ENCODE results near the gene DOCK1. TPM values are rescaled to one million over a fixed set of nuclear protein-coding genes. Genes with fewer than 3 reads are reported as not detected.

Gene DOCK1
- total RNA-seq, 6 experiments from 2014 or later, result 50.6 to 59.9 (median 54.7) TPM

- Mint-ChIP-seq H3K4me3 (no peak overlapping the region), H3K27me3 (ENCODE audit: insufficient read depth) (no peaks in the 10 kb centered on the region; the same call in none of the 2 replicates), H3K9me3 (no peaks in the 10 kb centered on the region), H3K4me1 (ENCODE audit: low read depth) (peaks cover 26% of the 10 kb centered on the region), H3K36me3 (ENCODE audit: low read depth) (peaks cover 59% of the 10 kb centered on the region), H3K27ac (peak overlapping the region; percentile 50; the same call in 1 of the 2 replicates)
- TF ChIP-seq CTCF (IDR thresholded peaks at IDR 0.05), result no peak
- no peak for DNase-seq
These were observed 135.5 kb downstream of the DOCK1 start for GRCh38 chr10:127040756-127041155.

DNA sequence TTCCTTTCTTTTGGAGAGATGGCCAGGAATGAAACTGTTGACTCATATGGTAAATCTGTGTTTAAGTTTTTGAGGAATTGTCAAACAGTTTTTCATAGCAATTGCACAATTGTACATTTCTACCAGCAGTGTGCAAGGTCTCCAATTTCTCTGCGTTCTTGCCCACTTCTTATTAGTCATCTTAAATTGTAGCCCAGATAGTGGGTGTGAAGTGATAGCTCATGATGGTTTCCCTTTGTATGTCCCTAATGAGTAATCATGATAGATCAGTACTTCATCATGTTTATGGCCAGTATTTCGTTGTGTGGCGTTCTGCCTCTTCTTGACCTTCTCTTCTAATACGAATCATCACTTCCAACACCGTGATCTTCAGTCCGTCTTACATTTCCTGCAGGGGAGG is 136.3 kb downstream of the DOCK1 start:
- peaks cover 58% of the 10 kb centered on the region for H3K36me3 Mint-ChIP-seq (ENCODE audit: low read depth)

DNA sequence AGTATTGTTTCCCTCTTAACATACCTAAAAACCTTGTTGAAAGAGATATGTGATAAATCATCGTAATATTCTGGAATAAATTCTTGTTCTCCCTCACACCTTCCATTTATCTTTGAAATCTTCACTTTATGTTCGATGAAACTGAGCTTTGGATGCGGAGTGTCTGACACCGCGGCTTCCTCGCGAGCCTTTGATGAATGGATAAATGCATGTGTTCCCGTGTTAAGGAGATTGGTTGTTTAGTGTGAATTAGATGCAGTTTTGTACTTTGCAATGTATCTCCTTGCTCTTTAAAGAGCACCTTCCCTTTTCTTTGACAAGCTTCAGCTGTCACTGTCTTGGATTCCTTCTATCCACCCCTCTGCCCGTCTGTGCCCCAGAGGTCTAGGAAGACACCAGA is 138.1 kb downstream of the DOCK1 start:
- peaks cover 42% of the 10 kb centered on the region for H3K4me1 Mint-ChIP-seq (ENCODE audit: low read depth)
- TF ChIP-seq CTCF (IDR thresholded peaks at IDR 0.05), result no peak
- H3K27ac Mint-ChIP-seq, result no peak overlapping the region
- DNase-seq, result no peak
- H3K27me3 Mint-ChIP-seq (ENCODE audit: insufficient read depth), result peaks cover 1% of the 10 kb centered on the region; the same call in 1 of the 2 replicates
- no peak overlapping the region for H3K4me3 Mint-ChIP-seq
- no peaks in the 10 kb centered on the region for H3K9me3 Mint-ChIP-seq
- H3K36me3 Mint-ChIP-seq (ENCODE audit: low read depth), result peaks cover 57% of the 10 kb centered on the region

More for the DNA sequence above, 136.3 kb downstream of the DOCK1 start:
- peak; percentile 21; the same call in 1 of the 2 replicates for TF ChIP-seq CTCF (IDR thresholded peaks at IDR 0.05)
- no peaks in the 10 kb centered on the region; the same call in 1 of the 2 replicates for H3K27me3 Mint-ChIP-seq (ENCODE audit: insufficient read depth)
- peak overlapping the region; percentile 10 for H3K4me3 Mint-ChIP-seq
- DNase-seq, result peak; percentile 88
- peaks cover 27% of the 10 kb centered on the region for H3K4me1 Mint-ChIP-seq (ENCODE audit: low read depth)
- peak overlapping the region; percentile 50 for H3K27ac Mint-ChIP-seq
- H3K9me3 Mint-ChIP-seq, result no peaks in the 10 kb centered on the region

- TF ChIP-seq CTCF (IDR thresholded peaks at IDR 0.05), result no peak
- peaks cover 51% of the 10 kb centered on the region for H3K36me3 Mint-ChIP-seq (ENCODE audit: low read depth)
- no peak for DNase-seq
- H3K4me1 Mint-ChIP-seq (ENCODE audit: low read depth), result peaks cover 42% of the 10 kb centered on the region
- no peaks in the 10 kb centered on the region for H3K9me3 Mint-ChIP-seq
- no peak overlapping the region for H3K27ac Mint-ChIP-seq
- H3K27me3 Mint-ChIP-seq (ENCODE audit: insufficient read depth), result peaks cover 1% of the 10 kb centered on the region; the same call in 1 of the 2 replicates
- no peak overlapping the region for H3K4me3 Mint-ChIP-seq
These were observed 139.0 kb downstream of the DOCK1 start for GRCh38 chr10:127044186-127044585.

DNA sequence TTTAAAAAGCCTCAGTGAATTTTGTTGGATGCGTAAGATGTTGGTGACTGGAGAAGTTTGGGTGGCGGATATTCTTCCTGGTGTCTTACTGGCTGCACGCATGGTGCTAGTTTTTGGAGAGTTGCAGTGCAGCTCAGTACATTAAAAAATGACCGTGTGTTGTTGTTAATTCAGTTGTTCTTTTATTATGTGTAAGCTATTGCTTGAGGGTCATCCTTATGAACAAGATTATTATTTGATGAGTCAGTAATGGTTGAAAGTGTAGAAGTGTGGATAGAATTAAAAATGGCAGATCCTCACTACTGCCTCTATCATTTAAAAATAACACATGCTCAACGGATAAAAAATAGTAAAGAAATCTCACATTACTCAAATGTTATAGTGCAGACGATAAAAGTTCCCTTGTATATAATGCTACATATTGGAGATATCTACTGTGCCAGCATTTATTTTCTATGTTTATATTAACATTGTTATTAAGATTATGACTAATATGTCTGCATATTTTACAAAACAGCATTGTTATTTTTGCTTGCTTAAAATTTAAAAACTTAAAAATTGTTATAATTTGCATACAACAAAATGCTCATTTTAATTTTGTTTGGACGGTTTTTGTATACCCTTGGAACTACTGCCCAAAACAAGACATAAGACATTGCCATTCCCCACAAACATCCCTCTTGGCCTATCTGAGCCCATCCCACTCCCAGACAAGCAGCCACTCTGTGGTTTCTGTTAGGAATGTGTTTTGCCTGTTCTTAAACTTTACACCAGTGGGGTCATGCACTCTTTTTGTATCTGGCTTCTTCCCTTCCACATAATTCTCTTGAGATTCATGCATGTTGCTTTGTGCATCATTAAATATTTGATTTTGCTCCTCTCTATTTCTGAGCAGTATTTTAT is 142.0 kb downstream of the DOCK1 start:
- H3K9me3 Mint-ChIP-seq, result no peaks in the 10 kb centered on the region
- peaks cover 1% of the 10 kb centered on the region; the same call in 1 of the 2 replicates for H3K27me3 Mint-ChIP-seq (ENCODE audit: insufficient read depth)
- H3K4me3 Mint-ChIP-seq, result no peak overlapping the region; the same call in 1 of the 2 replicates
- peaks cover 22% of the 10 kb centered on the region for H3K4me1 Mint-ChIP-seq (ENCODE audit: low read depth)
- no peak for DNase-seq
- H3K27ac Mint-ChIP-seq, result no peak overlapping the region; the same call in 1 of the 2 replicates
- no peak for TF ChIP-seq CTCF (IDR thresholded peaks at IDR 0.05)
- peaks cover 37% of the 10 kb centered on the region for H3K36me3 Mint-ChIP-seq (ENCODE audit: low read depth)

Data from HFFc6 (cell line).